HCEC 1CT (cell line): Measurements from ENCODE around the gene C20orf141.

Source experiments
- DNase-seq: peaks from one replicate; pipeline ENCODE4 v3.0.0-alpha.2; 2017

C20orf141 gene

DNA sequence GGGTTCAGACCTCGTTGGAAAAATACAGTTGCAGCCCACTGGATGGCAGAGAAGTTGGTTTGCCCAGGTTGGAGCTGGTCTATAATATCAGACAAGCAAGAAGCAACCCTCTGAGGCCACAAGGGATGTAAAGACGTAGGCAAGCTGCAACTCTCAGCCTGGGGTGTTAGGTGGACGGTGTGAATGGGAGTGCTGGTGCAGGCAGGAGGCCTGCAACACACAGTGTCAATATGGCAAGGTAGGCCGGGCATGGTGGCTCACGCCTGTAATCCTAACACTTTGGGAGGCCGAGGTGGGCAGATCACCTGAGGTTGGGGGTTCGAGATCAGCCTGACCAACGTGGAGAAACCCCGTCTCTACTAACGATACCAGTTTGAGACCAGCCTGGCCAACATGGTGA is 36.3 kb downstream of the C20orf141 start:
- no peak for DNase-seq

DNA sequence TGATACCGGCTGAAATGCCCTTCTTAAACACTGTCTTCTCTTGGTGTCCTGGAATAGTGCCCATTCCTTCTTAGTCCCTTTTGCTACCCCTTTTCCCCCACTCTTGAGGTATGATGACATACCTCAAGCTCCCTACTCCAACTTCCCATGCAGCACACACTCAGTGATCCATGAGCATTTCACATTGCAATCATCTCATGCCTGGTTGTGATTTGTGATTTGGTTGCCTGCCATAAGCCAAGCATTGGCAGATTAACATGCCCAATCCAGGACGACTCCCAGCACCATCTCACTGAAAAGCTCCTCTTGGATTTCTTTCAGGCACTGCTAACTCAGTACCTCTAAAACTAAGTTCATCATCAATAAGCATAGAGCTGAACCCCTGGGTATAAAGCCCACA is 43.8 kb downstream of the C20orf141 start:
- DNase-seq, result no peak

DNA sequence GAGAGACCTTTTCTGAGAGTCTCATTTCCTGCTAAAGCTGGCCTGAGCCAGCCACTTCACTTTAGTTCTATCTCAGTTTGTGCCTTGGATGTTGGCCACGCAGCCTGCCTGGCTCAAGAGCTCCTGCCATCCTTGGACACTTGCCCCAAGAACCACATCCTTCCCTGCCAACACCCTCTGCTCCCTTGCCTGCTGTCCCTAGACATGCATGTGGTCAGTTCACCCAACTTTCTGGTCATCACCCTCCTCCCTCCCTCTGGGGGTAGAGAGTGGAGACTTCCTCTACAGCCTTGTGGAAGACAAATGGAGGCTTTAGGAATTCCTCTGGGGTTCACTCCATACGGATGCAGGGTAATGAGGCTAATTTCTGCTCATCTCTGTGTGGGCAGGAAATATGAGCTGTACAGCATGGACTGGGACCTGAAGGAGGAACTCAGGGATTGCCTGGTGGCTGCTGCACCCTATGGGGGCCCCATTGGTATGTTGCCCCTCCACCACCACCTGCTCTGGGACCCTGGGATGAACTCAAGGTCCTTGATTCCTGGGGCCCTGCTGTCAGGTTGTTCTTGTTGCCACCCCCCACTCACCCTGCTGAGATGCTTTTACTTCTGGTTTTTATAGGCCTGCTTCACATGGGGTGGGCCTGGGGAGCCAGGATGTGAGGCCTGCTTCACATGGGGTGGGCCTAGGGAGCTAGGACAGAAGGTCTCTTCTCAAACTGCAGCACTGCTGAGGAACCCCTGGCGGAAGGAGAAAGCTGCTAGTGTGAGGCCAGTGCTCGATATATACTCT is 44.7 kb downstream of the C20orf141 start:
- no peak for DNase-seq

DNA sequence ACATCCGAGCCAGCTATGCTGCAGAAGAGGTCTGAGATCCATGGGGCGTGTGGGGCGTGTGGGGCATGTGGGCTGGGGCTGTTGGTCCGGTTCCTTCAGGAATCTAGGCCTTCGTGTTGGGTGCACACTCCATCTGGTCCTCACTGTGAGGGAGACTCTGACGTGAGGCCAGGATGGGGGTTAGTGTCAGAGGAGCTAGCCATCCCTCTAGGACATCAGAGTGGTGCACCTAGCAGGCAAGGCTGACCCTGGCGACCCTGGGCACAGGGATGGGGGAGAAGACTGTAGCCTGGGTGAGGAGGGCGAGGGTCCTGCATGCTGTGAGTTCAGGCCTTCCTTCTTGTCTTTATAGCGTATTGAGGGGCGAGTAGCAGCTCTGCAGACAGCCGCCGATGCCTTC is 49.8 kb downstream of the C20orf141 start:
- no peak for DNase-seq

DNA sequence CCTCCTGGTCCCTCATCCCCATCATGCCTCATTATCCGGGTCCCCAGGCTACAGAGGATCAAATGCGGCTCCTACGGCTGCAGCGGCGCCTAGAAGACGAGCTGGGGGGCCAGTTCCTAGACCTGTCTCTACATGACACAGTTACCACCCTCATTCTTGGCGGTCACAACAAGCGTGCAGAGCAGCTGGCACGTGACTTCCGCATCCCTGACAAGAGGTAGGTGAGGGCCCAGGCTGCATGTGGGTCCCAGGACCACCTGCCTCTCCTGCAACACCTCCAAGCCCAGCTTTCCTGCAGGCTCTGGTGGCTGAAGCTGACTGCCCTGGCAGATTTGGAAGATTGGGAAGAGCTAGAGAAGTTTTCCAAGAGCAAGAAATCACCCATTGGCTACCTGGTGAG is 50.3 kb downstream of the C20orf141 start:
- no peak for DNase-seq
